NCI-H510A treated with DMSO at 0.1 percent for 48 hours (cell line): ENCODE measurements around the gene PDILT.

Experiments
- DNase-seq: peaks from one replicate; lab custom pipeline; 2025; lab: John Stamatoyannopoulos, UW

Gene PDILT

DNA sequence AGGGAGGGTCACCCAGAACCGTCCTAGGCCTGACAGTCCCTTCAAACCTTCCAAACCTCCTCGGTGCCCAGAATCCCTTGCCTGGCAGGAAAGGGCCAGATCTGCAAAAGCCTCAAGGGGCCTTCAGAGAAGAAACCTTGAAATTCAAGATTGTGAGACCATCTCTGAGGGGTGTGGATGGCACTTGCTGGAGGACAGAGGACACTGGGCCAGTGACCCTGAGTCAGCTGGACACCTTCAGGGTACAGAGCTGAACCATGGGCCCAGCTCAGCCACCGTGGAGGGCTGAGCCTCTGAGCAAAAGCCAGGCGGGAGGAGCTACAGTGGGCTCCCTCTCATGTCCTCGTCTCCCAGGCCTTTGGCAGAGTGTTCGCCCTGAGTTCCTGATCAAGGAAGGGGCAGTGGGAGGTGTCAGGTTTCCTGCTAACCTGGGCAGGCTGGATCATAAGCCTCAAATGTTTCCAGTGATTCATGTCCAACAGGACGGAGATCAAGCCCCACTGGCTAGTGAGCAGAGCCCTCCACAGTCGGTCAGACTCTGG is 3.0 kb downstream of the PDILT start:
- DNase-seq: peak; percentile 34

DNA sequence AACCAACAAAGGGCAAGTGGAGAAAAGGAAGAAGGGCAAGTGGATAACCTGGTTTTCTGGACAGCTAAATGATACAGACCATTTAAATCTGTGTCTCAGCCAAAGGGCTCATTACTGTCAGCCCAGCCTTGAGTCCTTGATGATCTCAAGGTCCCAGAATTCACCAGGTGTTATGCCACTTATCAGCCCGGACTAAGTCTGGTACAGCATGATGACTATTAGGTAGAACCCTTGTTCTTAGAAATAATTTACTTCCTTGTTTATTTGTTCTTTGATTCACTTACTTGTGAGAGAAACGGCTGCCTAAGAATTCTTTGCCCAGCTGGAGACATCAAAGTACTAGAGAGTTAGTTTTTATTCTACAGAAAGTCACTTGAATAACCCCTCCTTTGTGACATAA is 3.5 kb downstream of the PDILT start:
- DNase-seq: no peak

DNA sequence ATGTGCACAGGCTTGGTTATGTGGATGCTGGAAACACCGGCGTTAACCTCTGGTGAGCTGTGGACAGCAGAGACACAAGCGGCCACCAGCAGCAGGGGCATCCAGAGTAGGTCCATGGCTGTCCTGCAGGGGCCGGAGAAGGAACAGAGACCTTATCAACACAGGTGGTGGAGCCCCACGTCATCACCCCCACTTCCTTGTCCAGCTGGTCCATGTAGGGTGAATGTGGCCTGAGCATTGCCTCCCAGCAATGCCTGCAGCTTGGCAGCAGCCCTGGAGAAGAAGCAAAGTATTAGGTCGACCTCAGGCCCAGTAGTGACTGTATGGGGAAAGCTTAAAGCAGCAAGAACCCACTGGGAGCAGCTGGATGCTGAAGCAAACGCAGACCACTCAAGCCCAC is 5.4 kb downstream of the PDILT start:
- DNase-seq: no peak

DNA sequence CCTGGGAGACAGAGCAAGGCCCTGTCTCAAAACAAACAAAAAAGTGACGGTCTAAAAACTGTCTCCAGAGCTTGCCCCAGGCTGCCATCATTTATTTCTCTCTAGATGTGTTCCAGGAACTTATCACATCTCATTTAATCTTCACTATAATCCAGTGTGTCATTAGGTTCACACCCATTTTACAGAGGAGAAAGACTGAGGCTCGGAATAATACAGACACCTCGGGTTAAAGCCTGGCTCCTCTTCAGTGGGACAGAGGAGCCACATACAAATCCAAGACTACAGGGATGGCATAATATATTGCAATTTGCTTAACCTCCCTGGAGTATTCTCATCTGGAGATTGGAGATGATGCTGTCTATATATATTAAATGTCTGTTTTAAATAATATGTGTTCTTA is 5.9 kb downstream of the PDILT start:
- DNase-seq: no peak

DNA sequence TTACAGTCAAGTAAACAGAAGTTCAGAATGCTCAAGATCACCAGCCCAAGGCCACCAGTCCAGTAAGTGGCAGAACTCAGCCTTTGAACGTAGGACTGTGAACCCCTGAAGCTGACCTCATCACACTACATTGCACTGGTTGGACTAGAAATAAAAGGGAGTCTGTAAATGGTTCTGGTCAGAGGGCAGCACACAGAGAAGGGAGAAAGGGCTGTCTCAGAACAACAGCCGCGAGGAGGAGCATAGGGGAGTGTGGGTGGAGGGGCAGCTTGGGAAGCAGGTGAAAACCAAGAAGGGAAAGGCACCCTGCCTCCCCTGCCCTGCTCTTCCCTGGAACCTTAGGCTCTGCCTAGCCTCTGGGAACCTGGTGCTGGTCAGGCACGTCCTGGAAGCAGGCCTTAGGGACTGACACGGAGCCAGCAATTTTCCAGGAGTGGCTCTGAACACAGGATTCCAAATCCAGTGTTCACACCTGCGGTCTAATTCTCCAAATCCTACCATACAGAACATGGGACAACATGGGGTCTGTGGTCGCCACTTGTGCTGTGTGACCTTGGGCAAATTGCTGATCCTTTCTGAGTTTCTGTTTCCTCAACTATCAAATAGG is 7.0 kb downstream of the PDILT start:
- no peak for DNase-seq

DNA sequence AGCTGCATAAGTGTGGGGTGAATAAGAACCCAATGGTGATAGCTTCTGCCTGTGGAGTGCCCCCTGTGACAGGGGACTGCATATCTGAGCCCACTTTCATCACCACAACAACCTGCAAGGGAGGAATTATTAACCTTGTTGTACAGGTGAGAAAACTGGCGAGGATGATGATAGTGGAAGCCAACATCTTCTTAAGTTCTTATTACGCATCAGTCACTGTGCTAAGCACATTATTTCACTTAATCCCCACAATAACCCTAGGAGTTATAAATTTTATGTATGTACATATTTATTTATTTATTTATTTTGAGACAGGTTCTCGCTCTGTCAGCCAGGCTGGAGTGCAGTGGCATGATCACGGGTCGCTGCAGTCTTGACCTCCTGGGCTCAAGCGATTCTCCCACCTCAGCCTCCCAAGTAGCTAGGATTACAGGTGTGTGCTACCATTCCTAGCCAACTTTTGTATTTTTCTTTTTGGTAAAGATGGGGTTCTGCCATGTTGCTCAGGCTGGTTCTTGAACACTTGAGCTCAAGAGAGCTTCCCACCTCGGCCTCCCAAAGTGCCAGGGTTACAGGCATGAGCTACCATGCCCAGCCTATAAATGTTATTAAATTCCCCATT is 7.6 kb downstream of the PDILT start:
- no peak for DNase-seq

DNA sequence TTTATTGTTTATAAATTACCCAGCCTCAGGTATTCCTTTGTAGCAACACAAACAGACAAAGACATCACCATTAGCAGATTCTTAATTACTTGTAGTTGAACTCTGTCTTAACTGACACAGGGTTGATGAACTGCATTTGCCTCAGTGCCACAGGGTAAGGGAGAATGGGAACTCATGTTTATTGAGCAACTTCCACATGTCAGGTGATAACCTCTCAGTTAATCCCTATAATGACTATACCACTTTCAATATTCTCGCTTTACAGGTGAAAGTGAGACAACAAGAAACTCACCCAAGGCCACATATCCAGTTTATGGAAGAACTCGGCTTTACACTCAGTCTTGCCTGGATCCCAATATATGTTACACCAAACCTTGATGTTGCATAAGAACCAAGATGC is 8.6 kb downstream of the PDILT start:
- DNase-seq: no peak

DNA sequence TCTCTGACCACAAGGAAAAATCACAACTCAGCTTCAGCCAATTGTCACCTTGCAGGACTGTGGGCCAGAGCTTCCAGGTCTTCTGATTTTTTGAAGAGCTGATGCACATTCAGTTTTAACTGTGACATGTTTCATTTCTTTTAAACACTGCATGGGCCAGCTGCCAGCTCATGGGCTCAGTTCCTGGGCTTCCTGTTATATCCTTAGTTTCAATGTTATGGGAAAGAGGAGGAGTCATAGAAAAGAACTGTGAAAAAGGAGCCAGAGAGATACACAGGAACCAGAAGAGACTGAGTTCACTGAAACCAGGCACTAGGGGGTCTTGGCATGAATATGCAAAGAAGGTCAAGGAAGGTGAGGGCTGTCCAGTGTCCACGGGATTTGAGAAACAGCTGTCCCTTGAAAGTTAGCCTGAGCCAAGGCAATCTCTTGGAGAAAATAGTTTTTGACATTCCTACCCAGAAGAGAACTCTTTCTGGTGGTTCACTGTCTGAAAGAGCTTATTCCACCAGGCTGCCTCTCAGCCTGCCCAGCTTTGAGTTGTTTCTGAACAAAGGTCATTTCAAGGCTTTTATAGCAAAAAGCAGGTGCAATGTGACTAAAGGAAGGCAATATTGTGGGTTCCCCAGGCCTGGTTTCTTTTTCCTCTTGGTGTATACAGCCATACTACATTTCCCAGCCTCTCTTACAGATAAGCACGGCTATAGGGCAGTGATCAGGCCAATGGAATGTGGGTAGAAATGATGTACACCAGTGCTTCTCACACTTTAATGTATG is 10.5 kb downstream of the PDILT start:
- DNase-seq: no peak

DNA sequence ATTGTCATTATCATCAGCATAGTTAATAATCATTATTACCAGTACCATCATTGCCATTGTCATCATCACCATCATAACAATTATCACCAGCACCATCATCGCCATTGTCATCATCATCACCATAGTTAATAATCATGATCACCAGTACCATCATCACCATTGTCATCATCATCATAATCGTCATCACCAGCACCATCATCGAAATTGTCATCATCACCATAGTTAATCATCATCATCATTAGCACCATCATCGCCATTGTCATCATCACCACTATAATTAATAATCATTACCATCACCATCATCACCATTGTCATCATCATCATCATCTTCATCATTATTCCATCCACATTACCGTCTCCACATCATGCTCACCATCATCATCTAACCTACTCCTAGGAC is 13.5 kb downstream of the PDILT start:
- DNase-seq: no peak

DNA sequence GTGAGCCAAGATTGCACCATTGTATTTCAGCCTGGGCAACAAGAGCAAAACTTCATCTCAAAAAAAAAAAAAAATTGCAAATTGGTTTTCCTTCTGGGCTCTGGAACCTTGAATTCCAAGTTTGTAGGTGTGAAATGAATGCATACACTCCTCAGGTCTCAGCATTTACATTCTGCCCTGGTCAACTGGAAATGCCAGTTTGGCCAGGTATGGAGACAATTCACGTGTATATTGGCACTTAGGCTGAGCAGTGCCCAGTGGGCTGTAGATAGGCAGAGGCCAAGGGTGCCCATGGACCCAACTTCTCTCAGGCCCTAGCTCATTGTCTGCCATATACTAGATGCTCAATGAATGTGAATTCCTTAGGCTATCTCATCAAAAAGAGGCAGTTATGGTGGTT is 15.7 kb downstream of the PDILT start:
- no peak for DNase-seq

DNA sequence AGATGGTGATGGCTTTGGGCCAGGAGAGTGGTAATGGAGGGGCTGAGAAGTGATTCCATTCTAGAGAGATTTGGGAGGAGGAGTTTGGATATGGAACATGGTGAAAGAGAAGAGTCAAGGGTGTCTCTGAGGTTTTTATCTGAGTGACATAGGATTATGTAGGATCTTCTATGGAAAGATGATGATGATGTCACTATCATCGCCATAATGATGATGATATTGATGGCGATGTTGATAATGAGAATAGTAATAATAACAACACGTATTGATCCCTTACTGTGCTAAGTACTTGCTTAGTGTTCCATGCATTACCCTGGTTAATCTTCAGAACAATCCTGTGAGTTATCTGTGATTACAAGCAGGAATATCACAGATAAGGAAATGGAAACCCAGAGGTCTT is 16.6 kb downstream of the PDILT start:
- no peak for DNase-seq

DNA sequence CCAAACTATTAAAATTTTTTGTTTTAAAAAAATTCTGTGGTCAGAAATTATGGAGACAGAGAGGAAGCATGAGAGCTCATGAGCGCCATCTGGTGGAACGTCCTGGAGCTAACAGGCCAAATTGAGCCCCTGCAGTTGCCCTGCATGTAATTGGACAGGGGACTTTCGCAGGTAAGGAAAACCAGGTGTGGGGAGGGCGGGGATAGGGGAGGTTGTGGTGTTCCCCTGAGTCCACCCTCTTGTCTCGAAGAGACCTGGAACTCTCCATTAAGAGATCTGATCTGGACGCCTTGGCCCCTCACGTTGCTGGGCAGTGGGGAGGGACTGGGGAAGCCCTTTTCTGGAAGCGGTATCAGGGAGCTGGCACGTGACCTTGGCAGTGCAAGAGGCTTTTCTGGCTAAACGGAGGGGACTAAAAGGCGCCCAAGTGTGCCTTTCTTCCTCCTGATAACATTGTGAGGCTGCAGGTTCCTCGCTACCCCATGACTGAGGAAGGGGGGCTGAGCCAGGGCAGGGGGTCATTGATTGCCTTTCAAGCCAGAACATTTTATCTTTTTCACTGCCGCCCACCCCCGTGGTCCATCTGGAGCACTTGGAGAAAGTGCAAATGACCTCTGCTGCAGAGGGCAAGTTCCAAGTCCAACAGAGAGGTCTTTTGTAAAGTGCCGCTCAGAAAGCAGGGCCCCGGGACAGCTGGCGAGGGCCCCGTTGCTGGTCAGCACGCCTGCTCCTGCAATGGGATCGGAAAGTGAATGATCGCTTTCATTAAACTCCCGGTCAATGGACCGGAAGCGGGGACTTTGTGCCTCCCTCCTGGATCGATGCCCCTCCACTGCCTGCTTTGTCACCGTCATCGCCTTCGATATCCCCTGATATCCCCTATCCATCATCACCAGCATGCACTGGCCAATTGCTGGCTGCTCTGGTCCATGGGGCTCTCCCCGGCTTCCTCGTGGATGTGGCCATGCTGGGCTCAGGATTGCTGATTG is 18.4 kb downstream of the PDILT start:
- peak; percentile 79 for DNase-seq

DNA sequence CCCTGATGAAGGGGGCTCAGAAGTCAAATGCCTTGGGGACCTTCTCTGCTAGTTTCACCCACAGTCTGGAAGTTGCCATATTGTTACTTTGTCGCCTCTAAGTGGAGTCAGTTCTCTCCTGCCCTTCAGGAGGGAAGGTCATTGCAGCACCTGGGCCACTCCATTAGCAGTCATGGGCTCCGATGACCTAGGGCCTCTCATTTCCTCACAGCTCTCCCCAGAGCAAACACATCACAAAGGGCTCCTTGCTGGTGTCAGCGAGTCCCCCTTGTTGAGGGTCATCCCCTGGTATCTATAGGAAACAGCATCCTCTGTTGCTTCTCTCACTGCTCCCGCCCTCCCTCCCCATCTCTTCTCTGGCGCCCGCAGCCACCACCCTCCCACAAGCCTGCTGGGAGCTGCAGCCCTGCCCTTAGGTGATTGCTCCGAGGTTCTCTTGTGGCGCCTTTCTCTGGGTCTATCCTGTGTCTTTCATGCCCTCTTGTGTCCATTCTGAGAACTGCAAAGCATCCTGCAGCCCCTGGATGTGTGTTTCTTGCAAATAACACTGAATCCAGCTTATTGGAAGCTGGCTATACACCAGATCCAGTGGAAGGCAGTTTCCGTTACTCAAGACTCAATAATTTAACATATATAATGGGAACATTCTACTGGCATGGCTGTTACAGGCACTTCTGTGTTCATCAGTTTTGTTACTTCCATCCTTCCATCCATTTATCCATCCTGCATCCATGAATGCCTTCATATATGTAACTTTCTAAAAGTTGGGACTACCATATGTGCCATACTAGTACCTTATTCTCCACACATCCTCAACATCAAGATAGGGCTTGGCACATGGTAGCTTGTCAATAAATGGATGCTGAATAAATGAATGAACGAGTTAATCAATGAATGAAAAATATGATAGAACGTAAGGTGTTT is 21.2 kb downstream of the PDILT start:
- peak; percentile 86 for DNase-seq

DNA sequence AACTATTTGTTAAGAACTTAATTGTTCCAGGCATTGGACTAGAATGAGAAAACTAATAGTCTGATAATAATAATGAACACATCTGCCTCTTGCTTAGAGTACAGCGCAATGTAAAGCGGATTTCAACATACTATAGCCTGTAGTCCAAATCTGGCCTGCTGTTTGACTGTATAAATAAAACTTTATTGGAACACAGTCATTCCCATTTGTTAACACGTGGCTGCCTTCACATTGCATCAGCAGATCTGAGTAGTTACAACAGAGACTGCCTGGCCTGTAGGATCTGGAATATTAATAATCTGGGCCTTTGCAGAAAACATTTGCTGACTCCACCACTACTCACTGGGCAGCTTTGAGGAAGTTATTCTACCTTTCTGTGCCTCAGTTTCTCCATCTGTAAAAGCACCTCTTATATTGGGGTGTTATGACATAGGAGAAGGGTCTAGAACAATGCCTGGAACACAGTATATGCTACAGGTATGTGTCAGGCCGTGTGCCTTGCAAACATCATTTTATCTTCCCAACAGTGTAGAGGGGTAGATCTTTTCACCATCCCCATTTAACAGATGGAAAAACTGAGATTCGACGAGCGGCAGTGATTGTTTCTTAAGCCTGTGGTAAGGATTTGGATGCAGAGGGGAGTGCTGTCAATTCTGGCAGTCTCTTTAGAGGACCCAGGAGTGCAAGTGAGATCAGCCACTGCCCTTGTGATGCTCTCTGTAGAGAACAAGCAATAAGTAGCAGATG is 22.2 kb downstream of the PDILT start:
- DNase-seq: no peak

DNA sequence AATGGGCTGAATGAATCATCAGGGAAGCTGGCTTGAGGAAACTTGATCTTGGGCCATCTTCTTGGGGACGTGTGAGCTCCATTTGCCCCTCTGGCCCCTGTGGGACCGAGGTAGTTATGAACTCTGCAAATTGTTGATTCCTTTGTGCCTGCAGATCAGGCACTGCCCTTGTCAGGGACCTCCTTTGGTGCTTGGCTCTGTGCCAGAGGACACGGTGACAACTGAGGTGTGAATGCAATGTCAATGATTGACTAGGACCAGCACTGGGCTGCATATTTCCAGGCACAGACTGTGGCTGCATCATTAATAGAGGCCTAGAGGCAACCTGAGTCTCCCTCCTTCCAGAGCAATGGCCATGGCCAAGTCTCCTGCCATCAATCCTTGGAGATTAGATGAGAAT is 23.8 kb downstream of the PDILT start:
- DNase-seq: no peak

DNA sequence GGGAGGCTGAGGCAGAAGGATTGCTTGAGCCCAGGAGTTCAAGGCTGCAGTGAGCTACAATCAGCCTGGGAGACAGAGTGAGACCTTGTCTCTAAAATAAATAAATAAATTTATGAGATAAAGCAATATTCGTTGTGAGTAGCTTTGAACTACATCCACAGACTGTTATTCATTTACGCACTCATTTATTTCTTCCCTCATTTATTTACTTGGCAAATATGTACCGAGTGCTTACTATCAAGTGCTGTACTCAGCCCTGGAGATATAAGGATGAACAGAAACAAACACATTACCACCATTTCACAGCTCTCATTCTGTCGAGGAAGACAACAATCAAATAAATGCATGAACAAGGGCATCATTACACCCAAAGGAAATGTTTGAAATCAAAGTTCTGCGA is 27.4 kb downstream of the PDILT start:
- no peak for DNase-seq

DNA sequence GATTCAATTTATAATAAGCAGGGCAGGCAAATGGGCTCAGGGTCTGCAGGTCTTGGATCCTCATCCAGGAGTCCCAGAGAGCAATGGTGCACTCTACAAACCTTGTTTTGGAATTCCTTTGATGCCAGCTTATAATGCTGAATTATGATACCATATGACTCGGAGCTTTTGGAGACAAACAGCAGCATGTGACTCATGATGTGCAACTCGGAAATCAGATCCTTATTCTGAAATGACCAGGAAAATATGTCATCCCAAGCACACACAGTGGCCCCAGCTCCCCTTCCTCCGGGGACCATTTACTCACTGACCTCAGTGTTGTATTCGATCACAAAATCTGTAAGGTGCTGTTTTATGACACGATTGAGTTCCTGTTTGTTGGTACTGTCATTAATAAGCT is 31.8 kb downstream of the PDILT start:
- DNase-seq: no peak

DNA sequence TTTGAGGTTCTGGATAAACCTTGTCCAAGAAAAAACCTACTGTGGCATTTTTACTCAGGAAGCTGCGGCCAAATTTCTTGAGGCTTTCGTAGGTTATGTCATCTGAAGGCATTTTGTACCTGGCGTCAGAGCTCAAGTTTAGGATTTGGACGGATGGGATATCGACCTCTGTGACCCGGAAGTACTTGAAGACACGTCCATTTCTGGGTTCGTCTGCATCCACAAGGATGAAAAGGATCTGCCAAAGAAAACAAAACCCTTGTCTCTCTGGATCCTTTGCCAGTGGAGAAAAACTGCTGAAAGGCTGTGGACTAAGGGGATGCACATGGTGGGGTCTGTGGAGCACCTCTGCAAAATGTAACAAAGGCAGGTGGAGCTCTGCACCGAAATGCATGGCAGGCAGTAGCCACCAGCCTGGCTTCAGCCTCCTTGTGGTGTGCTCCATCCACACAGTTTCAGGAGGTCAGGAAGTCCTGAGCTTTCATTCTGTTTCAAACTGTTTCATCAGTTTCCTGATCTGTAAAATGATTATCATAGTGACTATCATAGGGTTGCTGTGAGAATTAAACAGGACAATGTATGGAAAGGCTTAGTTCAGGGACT is 35.0 kb downstream of the PDILT start:
- DNase-seq: no peak

DNA sequence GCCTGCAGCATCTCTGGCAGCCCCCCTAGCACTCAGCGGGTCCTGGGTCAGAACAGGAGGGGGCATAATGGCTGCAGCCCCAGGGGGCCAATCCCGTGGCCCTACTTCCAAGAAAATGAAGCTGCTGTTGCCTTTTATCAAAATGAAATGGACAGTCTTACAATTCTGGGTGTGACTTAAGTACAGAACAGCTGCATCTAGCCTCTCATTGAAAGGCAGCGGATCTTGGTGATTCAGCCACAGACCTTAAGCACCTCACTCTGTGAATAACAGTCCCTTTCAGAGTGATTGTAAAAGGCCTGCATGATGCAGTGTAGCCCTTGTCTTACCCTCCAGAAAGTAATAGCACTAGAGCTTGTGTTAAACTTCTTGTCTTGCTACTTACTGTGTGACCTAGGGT is 40.5 kb downstream of the PDILT start:
- no peak for DNase-seq

DNA sequence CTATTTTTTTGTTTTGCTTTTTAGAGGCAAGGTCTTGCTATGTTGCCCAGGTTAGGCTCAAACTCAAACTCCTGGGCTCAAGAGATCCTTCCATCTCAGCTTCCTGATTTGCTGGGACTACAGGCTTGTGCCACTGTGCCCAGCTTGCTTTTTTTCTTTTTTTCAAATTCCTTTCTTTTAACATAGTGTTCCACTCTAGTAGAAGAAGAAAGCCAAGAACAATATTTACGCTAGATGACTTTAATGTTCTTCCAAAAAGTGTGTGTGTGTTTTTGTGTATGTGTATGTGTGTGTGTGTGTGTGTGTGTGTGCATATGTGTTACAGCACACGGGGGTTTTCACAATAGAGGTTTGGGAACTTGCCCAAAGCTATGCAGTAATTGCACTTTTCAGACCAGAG is 41.3 kb downstream of the PDILT start:
- DNase-seq: no peak
